Esophagus muscularis mucosa (tissue), 3 donors: ENCODE data around the gene CRNN.

Source experiments
- POLR2A ChIP-seq: fragments of 450-650 bp; IDR thresholded peaks from one replicate; pipeline ENCODE4 v1.6.1; 2017; ENCODE audit warnings: antibody characterized with exemption, moderate library complexity, mild to moderate bottlenecking, low read depth
- TF ChIP-seq, protein P1 (sequence below), 3 experiments: fragments of 200-600 bp in 2 of 3; fragments of 450-650 bp in 1 of 3; sonication (generic) in 2 of 3; IDR thresholded peaks; one replicate each; pipeline ENCODE4 v1.5.1; 2017 to 2019; ENCODE audit warnings: antibody characterized with exemption in 3 of 3, mild to moderate bottlenecking in 2 of 3, moderate library complexity in 1 of 3

DNA sequence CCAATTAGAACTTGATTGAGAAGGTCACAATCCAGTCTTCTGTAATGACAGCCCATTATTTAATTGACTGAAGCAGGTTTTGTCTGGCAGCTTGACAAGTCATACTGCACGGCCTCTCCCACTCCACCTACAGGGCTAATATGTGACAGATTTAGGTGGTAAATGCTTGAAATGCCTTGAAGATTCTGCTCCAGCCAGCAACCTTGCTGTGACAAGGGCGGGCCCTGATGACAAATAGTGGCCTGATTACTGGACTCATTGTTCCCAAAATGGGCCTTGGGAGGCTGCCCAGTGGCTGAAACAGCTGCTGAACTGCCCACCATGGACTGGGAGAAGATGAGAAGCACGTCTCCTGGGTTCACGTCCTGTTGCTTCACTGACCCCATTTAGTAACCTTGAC is 30.0 kb upstream of the CRNN start:
- TF ChIP-seq, protein P1, sequence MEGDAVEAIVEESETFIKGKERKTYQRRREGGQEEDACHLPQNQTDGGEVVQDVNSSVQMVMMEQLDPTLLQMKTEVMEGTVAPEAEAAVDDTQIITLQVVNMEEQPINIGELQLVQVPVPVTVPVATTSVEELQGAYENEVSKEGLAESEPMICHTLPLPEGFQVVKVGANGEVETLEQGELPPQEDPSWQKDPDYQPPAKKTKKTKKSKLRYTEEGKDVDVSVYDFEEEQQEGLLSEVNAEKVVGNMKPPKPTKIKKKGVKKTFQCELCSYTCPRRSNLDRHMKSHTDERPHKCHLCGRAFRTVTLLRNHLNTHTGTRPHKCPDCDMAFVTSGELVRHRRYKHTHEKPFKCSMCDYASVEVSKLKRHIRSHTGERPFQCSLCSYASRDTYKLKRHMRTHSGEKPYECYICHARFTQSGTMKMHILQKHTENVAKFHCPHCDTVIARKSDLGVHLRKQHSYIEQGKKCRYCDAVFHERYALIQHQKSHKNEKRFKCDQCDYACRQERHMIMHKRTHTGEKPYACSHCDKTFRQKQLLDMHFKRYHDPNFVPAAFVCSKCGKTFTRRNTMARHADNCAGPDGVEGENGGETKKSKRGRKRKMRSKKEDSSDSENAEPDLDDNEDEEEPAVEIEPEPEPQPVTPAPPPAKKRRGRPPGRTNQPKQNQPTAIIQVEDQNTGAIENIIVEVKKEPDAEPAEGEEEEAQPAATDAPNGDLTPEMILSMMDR (IDR thresholded peaks at IDR 0.05) = no peak
- TF ChIP-seq POLR2A = no peak
